OCI-M1 (cell line): Measurements from ENCODE around the gene NOTUM.

Experiments used
- DNase-seq: peaks from one replicate; lab custom pipeline; 2025; lab: John Stamatoyannopoulos, UW

NOTUM gene

GRCh38 chr17:81935709-81936084, 25.3 kb downstream of the NOTUM start:
- DNase-seq, result no peak

DNA sequence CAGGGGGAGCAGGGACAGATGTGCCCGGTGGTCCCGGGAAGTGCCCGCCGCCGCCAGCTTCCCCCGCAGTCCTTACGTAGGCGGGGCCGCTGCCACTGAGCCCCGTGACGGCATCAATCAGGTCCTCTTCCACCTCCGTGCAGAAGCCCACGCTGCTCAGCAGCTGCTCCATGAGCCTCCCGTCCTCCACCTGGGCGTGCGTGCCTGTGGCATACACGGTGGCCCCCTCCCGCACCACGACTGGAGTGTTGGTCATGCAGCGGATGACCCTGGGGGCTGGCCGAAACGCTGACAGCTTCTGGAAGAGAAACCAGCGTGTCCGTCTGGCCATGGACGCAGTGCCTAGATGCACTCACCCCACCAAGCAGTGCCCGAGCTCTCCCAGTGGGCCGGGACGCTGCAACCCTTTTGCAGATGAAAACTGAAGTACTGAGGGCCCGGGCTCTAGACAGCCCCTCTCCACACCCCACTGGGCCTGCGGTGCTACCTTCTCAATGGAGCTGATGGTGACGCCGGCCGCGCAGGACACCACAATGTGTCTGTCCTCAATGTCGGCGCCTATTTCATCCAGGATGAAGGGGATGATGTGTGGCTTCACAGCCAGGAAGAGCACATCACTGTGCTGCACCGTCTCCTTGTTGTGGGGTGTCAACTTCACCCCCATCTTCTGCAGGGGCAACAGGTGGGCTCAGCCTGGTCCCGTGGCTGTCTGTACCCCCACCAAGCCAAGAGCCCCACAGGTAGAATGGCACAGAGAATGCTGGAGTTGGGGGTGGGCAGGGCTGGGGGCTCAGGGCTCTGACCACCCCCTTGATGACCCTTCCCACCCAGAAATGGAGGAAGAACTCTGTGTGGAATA, 25.9 kb downstream of the NOTUM start:
- DNase-seq, result no peak

DNA sequence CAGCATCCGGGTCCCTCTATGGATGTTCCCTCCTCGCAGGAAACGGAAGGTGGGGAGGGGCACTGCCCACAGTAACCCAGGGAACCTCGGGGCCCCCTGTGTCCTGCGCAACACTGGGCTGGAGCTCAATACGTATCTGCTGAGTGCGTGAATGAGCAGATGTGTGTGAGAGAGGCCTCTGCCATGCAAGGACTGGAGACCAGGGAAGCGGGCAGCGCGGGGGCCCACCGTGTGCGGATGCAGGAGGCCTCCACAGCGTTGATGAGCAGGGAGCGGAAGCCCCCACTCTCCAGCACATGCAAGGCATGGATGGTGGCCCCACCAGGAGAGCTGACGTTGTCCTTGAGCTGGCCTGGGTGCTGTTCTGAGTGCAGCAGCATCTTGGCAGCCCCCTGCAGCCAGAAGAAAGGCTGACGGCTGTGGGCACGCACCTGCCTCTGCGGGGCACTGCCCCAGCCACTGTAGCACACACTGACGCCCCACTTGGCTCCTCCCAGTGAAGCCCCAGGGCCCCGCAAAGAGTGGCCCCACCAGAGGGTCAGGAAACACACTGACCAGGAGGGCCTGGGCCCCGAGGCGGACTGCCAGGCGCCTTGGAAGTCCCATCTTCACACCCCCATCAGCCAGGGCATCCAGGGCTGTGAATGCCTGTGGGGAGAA, 26.8 kb downstream of the NOTUM start:
- no peak for DNase-seq

GRCh38 chr17:81933178-81933699, 27.7 kb downstream of the NOTUM start:
- no peak for DNase-seq

- DNase-seq, result peak; percentile 90
These were observed 28.5 kb downstream of the NOTUM start for GRCh38 chr17:81932333-81932983.

- peak; percentile 40 for DNase-seq
These were observed 29.2 kb downstream of the NOTUM start for GRCh38 chr17:81931557-81932332.

DNA sequence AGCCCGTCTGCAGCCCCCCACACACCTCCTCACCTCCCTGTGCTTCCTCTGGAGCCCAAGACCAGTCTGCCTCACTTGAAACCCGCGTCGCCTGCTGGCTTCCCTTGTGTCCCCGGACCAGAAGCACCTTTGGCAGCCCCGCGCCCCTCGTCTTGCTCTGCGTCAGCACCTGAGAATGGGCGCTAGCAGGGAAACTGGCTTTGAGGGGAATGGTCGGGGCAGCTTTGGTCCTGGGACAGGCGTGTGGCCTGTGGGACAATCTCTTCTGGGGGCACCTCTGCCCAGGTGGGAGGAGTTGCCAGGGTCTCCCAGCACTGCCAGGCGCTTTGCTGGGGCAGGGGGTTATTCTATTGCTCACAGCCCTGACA, 29.8 kb downstream of the NOTUM start:
- DNase-seq, result no peak

DNA sequence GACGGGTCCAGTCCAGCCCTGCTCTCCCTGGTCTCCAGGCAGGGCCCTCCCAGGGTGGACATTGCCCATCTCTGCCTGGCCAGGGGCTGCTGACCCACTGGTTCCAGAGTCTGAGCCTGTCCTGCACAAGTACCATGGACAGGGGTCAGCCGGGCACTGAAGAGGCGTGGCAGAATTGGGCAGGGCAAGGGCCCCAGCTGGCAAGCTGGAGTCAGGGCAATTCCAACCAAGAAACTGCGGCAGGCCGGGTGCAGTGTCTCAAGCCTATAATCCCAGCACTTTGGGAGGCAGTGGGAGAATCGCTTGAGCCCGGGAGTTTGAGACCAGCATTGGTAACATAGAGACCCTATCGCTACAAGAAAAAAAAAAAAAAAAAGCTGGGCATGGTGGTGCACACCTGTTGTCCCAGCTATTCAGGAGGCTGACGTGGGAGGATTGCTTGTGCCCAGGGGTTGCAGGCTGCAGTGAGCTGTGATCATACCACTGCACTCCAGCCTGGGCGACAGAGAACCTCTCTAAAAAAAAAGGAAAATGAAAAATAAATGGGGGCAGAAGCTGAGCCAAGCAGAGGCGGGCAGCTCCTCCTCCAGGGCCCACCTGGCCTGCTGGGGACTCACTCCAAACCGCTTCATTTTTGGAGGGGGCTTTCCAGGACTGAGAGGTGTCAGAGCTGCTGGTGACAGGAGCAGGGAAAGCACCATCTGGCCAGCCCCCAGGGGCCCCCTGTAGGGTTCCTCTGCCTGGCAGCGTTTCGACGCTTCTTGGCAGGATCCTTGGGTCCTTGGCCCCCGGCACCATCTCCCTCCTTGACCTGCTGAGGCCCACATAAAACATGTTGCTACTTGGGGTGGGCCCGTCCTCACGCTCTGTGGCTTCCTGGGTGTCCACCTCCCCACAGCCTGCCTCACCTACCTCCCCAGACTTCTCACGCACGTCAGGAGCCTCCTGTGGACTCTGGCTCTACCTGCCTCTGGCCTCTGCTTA, 30.6 kb downstream of the NOTUM start:
- DNase-seq, result no peak

DNA sequence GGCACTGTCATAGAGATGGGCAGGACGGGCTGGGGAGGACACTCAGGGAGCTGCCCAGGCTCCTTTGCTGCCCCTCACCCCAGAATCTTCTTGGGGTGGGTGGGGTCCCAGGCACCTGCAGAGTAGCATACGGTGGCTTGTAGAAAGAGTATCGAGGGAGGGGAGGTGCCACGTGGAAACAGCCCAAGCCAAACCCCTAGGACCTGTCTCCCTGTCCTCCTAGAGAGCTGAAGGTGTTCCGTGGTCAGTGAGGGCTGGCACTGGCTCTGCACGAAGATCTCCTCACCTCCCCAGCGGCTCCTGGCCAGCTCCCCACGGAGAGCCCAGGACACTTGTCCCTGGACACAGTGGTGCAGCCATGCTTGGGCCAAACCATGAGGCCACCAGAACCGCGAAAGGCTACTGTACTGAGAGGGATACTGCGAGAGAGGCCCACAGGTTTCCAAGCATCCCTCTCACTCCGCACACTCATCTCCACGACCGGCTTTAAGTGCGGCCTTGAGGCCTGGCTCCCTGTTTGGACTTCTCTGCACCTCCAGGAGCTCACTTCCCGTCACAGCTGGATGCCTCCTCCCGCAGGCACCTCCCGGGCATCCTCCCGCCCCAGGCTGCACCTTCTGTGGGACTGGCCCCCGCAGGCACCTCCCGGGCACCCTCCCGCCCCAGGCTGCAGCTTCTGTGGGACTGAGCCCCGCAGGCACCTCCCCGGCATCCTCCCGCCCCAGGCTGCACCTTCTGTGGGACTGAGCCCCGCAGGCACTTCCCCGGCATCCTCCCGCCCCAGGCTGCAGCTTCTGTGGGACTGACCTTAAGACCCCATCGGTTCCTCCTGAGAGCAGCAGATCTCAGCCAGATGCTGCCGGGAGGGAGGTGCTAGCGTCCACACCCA, 31.5 kb downstream of the NOTUM start:
- no peak for DNase-seq

DNA sequence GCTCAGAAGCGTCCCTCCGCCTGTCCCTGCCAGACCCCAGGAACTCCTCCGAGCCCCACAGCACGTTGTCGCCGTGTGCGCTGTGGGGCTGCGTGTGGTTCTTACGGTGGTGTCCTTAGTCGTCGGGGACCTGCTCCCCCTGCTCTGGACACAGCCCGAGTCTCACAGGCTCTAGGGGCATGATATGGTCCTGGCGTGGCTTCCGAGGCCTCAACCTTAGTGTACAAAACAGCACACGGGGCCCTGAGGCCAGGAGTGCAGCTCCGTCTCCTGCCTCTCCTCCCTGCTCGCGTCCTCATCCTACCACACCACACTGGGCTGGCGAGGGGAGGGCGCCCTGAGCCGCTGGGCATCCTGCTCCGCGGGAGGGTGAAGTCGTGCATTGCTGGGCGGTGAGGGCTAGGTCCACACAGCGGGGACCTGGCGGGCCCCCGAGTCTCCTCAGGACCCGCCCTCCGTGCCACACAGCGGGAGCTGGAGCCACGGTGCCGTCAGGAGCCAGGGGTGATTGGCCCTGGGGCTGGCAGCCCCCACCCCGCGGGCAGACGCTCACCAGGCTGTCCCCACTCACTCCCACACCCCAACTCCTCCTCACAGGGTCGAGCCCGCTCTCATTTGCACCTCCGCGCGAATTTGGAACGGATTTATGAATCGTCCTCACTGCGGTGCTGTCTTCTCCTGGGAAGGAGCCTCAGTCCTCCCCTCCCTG, 32.3 kb downstream of the NOTUM start:
- no peak for DNase-seq

- DNase-seq, result peak; percentile 96
These were observed 33.1 kb downstream of the NOTUM start, which contains the start of gene MAFG for GRCh38 chr17:81927653-81928543. TSS of gene MAFG (minus strand) at chr17:81927735. CDS start at chr17:81923185, 4,550 bp downstream.

- DNase-seq, result no peak
These were observed 33.8 kb downstream of the NOTUM start for GRCh38 chr17:81927152-81927652.

DNA sequence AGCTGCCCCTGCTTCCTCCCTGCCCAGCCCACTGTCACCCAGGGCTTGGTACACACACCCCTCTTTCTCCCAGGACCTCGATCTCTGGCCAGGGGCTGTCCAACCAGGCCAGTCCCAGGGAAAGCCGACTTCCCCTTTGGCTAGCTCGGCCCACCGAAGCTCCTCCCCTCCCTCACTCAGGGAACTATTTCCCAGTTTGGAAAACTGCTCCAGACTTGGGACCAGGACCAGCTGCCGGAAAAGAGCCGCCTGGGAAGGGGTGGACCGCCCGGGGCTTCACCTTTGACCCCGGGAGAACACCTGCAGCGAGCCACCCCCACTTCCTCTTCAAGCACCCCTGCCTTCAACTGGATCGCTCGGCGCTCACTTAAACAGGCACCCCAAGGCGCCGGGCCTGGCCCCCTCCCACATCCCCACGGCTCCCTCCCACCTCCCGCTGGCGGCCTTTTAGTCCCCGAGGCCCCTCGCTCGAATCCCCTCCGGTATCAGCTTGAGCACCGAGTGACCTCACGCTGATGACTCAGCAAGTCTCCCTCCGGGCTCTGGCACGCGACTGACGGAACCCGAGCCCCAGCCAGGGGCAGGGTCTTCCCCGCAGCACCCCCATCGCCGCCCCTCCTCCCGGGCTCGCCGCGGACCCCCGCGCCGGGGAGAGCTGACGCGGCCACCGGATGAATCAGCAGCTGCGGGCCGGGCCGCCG, 34.4 kb downstream of the NOTUM start:
- DNase-seq, result peak; percentile 88

DNA sequence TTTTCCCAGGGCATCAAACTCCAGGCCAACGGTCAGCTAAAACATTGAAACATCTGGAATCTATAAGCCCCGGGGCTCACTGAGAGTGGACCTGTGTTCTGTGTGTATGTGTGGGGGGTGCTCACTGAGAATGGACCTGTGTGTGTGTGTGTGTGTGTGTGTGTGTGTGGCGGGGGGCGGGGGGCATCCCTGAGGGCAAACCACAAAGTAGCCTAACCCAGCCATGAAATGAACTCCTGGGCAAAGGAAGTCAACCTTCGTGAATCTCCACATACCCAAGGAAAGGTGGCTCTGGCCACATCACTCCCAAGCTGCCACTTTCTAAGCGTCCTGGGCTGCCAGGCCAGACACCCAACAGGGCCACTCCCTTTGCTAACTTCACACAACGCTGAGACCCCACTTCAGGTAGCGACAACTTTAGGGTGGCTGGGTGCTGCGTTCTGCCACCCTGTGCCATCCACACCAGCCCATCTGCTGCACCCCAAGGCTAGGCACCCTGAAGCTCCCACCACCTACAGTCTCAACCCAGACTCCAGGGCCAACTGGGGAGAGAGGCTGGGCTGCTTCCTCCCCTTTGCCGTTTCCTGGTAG, 35.0 kb downstream of the NOTUM start:
- DNase-seq, result no peak

DNA sequence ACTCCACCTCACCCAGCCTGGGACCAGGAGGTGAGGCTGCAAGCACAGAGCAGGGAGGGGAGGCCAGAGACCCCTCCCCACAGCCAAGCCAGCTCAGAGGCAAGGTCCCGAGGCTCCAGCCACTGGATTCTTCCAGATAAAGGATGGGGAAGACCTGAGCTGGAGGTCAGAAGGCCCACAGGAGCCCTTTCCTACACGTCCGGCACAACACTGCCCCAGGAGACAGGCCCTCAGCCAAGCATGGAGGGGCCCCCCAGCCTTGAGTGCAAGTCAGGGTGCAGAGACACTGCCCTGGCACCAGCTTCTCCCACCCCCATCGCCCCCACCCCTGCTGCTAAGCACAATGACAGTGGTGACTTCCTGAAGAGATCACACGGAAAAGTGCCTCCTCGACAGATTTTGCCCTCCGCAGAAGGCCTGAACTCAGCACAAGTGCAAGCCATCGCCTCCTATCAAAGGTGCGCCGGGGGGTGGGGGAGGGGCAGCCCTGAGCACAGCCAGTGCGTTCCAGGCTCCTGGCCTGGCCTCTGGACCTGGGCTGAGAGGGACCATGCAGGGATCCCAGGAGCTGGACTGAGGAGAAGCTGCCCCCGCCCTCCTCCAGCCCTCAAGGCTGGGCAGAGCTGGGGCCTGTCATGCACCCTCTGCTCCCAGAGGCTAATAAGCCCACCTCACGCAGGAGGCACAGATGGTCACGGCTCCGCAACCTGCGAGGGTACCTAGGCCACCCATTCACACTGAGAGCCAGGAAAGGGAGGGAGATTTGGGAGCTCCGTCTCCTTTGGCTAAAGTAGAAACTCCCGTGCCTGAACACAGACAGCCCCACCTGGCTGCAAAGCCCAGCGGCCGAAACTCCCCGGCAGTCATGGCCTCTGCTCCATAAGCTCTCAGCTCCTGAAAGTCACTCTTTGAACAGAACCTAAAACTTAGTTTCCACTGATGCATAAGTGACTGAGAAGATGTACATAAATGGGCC, 36.1 kb downstream of the NOTUM start:
- peak; percentile 33 for DNase-seq
